Immature natural killer cell (primary cell): Measurements from ENCODE around the gene NODAL. TPM values are rescaled to one million over a fixed set of nuclear protein-coding genes. Genes with fewer than 3 reads are reported as not detected.

Experiments used
- DNase-seq, 3 donors: peaks; one replicate each; pipeline ENCODE4 v3.0.0; 2022; ENCODE audit warnings: mixed read lengths in 1 of 3
- H3K27ac Mint-ChIP-seq, 6 donors: one replicate each; pipeline ENCODE4 v1.8.0; 2020; ENCODE audit warnings: mixed read lengths in 6 of 6, mild to moderate bottlenecking in 5 of 6, inconsistent platforms in 4 of 6, moderate library complexity in 3 of 6
- H3K27me3 Mint-ChIP-seq, 3 donors: one replicate each; pipeline ENCODE4 v1.8.0; 2020 to 2021; ENCODE audit warnings: low read depth in 3 of 3, mild to moderate bottlenecking in 3 of 3, mixed read lengths in 3 of 3, moderate library complexity in 3 of 3, inconsistent platforms in 1 of 3
- H3K36me3 Mint-ChIP-seq, 3 donors: one replicate each; pipeline ENCODE4 v1.8.0; 2020; ENCODE audit warnings: mixed read lengths in 3 of 3, inconsistent platforms in 2 of 3, mild to moderate bottlenecking in 2 of 3
- H3K4me1 Mint-ChIP-seq, 2 donors: one replicate each; pipeline ENCODE4 v1.8.0; 2020; ENCODE audit warnings: inconsistent platforms in 2 of 2, mild to moderate bottlenecking in 2 of 2, mixed read lengths in 2 of 2, moderate library complexity in 1 of 2
- H3K4me3 Mint-ChIP-seq, 5 donors: one replicate each; pipeline ENCODE4 v1.8.0; 2020; ENCODE audit warnings: mild to moderate bottlenecking in 5 of 5, mixed read lengths in 5 of 5, inconsistent platforms in 3 of 5, moderate library complexity in 3 of 5
- H3K9me3 Mint-ChIP-seq, 6 donors: one replicate each; pipeline ENCODE4 v1.8.0; 2020; ENCODE audit warnings: mild to moderate bottlenecking in 6 of 6, mixed read lengths in 6 of 6, inconsistent platforms in 4 of 6, moderate library complexity in 3 of 6
- polyA plus RNA-seq, 3 donors: library from polyadenylated mRNA; unstranded; fragments of 300-500 nt; fragmentation: Illumina TruSeq; gene quantifications; one replicate each; pipeline ENCODE4 v1.2.3, GENCODE V29; 2021

Gene NODAL
- polyA plus RNA-seq, 3 donors from 2014 or later: not detected

DNA sequence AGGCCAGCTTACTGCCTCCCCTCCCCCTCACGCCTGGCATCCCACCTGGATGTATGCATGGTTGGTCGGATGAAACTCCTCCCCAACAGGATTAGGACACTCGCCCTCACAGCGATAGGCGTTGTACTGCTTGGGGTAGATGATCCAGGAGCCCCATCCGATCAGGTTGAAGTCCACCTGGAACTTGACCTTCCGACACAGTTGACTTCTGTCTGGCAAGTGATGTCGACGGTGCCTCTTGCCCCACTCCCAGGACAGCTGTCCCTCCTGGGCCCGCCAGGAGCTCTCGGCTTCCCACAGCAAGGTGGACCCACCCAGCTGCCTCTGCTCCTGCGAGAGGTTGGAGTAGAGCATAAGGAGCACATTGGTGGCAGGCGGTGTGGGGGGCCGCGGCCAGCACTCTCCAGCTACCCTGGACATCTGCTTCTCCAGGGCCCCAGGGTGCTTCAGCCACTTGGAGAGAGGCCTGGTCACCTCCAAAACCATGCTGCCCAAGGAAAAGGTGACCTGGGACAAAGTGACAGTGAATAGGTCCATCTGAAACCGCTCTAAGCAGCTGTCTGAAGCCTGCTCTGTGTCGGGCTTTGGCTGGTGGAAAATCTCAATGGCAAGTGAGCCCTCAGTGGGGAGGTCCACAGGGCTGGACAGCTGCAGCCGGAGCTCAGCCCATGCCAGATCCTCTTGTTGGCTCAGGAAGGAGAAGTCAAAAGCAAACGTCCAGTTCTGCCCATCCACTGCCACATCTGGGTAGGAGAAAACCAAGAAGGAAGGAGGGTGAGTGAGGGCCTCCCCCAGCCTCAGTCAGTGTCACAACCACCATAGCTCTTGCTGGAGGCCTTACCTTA, 6.0 kb downstream of the NODAL start:
- Mint-ChIP-seq H3K27me3 (peaks cover 3 to 6% (median 5%) of the 10 kb centered on the region in 3 donors), H3K9me3 (no peaks in the 10 kb centered on the region), H3K4me1 (peaks cover 22 to 24% of the 10 kb centered on the region in 2 donors), H3K27ac (no peak overlapping the region), H3K36me3 (peaks cover 0 to 6% (median 0%) of the 10 kb centered on the region in 3 donors), H3K4me3 (no peak overlapping the region)
- no peak for DNase-seq

DNA sequence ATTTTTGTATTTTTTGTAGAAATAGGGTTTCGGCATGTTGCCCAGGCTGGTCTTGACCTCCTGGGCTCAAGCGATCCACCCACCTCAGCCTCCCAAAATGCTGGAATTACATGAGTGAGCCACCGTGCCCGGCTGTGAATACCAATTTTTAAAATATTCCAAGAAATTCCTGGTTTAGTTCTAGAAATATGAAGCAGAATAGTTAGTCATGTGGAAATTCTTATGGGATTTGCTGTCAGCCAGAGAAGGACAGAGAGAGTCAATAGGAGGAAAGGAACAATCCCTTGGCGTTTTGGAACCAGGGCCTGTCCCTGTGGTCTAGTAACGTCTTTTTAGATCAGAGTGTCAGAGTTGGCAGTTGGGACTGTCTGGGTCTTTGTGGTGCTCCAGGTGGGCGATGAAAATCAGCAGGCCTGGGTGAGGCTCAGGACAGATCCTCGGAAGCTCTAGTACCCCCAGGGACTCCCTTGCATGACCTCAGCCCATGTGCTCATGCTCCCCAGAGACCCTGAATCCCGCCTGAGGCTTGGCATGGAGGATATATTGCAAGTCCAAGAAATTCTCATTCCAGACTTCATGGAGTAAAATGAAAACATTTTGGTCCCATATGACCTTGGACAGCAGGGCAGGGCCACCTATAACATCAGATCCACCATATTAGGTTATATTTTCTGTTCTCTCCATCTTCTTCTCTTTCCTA, 7.8 kb downstream of the NODAL start:
- Mint-ChIP-seq H3K27me3 (no peaks in the 10 kb centered on the region), H3K4me3 (peak overlapping the region in 1 of 5 donors; percentile 10), H3K4me1 (peaks cover 22 to 23% of the 10 kb centered on the region in 2 donors), H3K27ac (peak overlapping the region in 1 of 6 donors; percentile 48), H3K36me3 (peaks cover 0 to 6% (median 4%) of the 10 kb centered on the region in 3 donors), H3K9me3 (no peaks in the 10 kb centered on the region)
- DNase-seq: no peak

DNA sequence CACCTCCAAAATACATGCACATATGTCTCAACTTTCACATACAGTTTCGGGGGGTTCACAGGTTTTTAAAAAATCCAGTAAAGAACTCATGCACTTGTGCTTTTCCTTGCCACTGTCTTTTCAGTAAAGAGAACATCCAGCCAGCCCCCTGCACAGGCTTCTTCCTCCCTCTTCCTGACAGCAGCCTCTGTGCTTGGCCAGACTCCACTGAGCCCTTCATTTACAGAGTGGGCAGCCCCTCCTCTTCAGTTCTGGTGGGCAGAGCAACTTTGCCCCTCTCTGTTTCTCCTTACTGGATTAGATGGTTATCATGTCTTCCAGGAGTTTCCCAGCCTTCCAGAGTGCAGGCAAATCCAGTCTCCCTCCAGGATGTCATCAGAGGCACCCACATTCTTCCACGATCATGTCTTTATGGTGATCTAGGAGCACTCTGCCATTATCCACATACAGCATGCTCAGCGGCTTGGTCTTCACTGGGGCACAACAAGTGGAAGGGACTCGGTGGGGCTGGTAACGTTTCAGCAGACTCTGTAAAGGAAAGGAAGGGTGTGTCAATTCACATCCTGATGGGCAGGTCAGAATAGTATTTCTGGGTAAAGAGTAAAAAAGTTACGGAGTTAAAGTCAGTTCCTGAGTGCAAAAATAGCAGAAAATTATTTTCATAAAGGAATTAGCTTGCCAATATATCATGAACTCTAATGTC, 8.8 kb downstream of the NODAL start:
- H3K4me1 Mint-ChIP-seq: peaks cover 22 to 23% of the 10 kb centered on the region in 2 donors
- no peaks in the 10 kb centered on the region for H3K9me3 Mint-ChIP-seq
- H3K36me3 Mint-ChIP-seq: peaks cover 0 to 9% (median 9%) of the 10 kb centered on the region in 3 donors
- no peaks in the 10 kb centered on the region for H3K27me3 Mint-ChIP-seq
- H3K4me3 Mint-ChIP-seq: peak overlapping the region; percentile 15 to 74 (median 50)
- DNase-seq: no peak
- peak overlapping the region in 5 of 6 donors; percentile 21 to 81 (median 67) for H3K27ac Mint-ChIP-seq

DNA sequence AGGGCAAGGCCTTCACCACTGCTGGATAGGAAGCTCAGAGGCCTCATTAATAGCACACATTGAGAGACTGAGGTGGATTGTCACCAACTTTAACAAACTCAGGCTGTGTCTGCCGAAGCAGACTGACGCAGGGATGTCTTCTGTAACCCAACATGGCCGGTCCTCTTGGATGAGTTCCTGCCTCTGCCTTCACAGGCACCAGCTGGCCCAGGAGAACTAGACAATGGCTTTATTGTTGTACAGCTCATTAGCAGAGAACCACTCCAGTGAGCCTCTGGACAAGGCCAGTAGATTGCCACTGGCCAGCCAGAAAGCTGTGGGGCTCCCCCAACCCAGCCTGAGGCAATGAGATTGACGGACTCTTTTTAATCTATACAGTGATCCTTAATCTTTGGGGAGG, 9.4 kb downstream of the NODAL start:
- H3K4me3 Mint-ChIP-seq: peak overlapping the region in 1 of 5 donors; percentile 74
- H3K4me1 Mint-ChIP-seq: peaks cover 22 to 23% of the 10 kb centered on the region in 2 donors
- no peaks in the 10 kb centered on the region for H3K9me3 Mint-ChIP-seq
- H3K36me3 Mint-ChIP-seq: peaks cover under 1 to 9% (median 9%) of the 10 kb centered on the region in 3 donors
- no peak for DNase-seq
- H3K27me3 Mint-ChIP-seq: no peaks in the 10 kb centered on the region
- H3K27ac Mint-ChIP-seq: no peak overlapping the region

DNA sequence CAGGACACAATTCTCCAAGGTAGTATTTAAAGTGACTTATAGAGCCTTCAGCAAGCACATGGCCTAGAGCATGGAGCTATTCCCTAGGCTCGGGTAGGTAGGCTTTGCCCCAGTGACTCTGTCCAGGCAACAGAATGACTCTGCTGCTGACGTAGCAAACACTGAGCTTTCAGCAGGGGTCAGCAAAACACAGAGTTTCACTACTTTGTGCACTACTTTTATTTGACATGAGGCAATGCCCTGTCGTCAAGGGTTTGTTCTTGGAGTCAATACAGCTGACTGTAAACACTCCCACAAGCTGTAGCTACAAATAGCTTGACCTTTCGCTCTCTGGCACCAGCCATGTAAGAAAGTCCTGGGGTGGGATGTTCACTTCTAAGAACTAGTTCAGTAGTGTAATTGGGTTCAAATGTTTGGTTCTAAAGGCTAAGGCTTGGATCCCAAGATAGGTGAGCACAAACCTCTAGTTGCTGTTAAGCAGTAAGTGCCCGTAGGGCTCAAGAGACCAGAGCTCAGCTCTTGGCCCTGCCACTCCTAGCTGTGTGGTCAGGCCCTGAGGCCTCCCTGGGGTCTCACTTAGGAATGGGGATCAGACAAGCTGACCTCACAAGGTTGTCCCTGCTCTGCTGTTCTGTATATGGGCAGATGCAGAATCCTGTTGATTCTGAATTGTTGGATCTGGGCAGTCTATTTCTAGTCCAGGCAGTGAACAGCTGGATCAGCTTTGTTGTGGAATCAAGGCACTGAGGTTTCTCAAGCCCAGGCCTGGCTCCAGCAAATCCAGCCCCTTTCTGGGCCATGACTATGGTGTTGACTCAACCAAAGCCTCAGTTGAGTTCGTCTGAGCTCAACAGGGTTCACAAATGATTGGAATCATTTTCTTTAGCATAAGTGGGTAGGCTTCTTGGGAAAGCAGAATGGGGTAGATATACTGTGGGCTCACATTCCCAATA, 10.7 kb downstream of the NODAL start:
- no peak for DNase-seq
- peaks cover 22 to 23% of the 10 kb centered on the region in 2 donors for H3K4me1 Mint-ChIP-seq
- peaks cover 3 to 9% (median 7%) of the 10 kb centered on the region in 3 donors for H3K36me3 Mint-ChIP-seq
- H3K27me3 Mint-ChIP-seq: no peaks in the 10 kb centered on the region
- no peaks in the 10 kb centered on the region for H3K9me3 Mint-ChIP-seq
- H3K27ac Mint-ChIP-seq: peak overlapping the region in 1 of 6 donors; percentile 39
- no peak overlapping the region for H3K4me3 Mint-ChIP-seq

DNA sequence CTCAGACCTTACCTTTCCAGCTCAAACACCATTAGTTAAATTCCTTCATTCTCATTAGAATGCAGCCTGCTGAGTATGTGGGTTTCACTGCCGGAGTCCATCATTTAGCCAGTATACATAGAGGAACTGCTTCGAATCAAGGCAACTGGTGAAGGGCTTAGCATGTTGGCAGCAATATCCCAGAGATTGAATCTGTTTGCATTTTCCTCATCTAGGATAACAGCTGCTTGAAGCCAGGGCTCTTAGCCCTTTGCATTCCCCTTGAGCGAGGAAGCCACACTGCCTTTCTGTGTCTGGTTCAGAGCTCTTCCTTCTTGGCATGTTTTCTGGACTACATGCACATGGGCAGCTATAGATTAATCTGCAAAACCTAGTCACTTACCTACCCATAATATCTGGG, 14.7 kb downstream of the NODAL start:
- H3K27ac Mint-ChIP-seq: no peak overlapping the region
- H3K9me3 Mint-ChIP-seq: no peaks in the 10 kb centered on the region
- peaks cover 13 to 44% (median 30%) of the 10 kb centered on the region in 3 donors for H3K36me3 Mint-ChIP-seq
- DNase-seq: no peak
- peaks cover 2% of the 10 kb centered on the region in 2 donors for H3K4me1 Mint-ChIP-seq
- H3K4me3 Mint-ChIP-seq: no peak overlapping the region
- H3K27me3 Mint-ChIP-seq: no peaks in the 10 kb centered on the region

DNA sequence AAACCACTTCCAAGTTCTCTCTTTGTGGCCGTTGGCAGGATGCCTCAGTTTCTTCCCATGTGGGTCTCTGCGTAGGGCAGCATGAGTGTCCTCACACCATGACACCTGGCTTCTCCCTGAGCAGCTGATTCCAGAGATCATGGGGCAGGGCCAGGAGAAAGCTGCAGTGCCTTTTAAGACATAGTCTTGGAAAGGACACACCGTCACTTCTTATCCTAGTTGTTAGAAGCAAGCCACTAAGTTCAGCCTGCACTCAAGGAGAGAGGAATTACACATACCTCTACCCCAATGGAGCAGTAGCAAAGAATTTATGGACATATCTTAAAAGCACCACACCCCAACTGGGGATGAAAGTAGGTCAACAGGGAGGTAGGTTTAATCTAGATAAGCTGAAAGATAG, 16.4 kb downstream of the NODAL start:
- Mint-ChIP-seq H3K27me3 (no peaks in the 10 kb centered on the region), H3K9me3 (no peaks in the 10 kb centered on the region), H3K27ac (peak overlapping the region in 2 of 6 donors; percentile 4 to 61), H3K4me3 (no peak overlapping the region), H3K36me3 (peaks cover 13 to 55% (median 30%) of the 10 kb centered on the region in 3 donors), H3K4me1 (peaks cover 0 to 1% of the 10 kb centered on the region in 2 donors)
- DNase-seq: no peak

DNA sequence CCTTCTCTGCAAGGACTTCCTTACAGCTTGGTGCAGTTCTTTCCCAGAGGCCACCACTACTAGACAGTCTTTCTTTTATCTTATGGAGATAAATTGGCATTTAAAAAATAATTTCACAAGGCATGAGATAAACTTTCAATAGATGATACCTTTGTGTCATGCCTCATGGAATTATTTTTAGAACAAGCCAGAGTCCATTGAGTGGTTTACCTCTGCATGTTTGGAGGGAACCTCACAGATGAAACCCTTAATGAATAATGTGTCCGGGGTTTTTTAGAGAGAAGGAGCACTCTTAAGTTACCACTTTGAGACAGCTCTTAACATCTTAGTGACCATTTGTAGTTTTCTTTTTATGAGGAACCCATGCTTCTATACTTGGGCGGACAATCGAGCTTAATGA, 17.2 kb downstream of the NODAL start:
- no peak overlapping the region for H3K4me3 Mint-ChIP-seq
- peaks cover 3 to 5% of the 10 kb centered on the region in 2 donors for H3K4me1 Mint-ChIP-seq
- DNase-seq: no peak
- H3K27me3 Mint-ChIP-seq: no peaks in the 10 kb centered on the region
- peak overlapping the region in 2 of 6 donors; percentile 30 to 45 for H3K27ac Mint-ChIP-seq
- H3K36me3 Mint-ChIP-seq: peaks cover 13 to 59% (median 36%) of the 10 kb centered on the region in 3 donors
- no peaks in the 10 kb centered on the region for H3K9me3 Mint-ChIP-seq

DNA sequence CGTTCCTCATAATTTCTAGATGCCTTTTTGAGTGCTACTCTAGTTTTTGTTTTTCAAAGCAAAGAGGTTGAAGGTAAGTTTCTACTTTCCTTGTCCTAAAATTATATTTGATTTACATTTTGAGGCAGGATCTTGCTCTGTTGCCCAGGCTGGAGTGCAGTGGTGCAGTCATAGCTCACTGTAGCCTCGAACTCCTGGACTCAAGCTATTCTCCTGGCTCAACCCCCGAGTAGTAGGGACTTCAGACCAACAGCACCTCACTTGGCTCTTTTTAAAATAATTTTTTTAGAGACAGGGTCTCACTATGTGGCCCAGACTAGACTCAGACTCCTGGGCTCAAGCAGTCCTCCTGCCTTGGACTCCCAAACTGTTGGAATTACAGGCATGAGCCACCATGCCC, 22.8 kb downstream of the NODAL start:
- H3K27ac Mint-ChIP-seq: no peak overlapping the region

DNA sequence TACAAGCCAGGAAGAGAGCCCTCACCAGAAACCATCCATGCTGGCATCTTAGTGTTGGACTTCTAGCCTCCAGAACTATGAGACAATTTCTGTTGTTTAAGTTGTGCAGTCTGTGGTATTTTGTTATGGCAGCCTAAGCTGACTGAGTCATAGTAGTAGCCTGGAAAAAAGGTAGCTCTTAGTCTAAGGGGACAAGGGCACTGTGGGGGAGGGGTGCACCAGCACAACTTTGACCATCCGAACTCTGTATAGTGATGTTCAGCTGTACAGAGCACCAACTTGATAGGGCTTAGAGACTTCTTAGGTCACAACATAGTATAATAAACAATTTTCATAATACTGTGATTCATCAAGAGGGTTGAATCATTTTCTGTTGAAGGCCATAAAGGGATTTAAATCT, 23.3 kb downstream of the NODAL start:
- no peak overlapping the region for H3K4me3 Mint-ChIP-seq
- no peaks in the 10 kb centered on the region for H3K27me3 Mint-ChIP-seq
- H3K4me1 Mint-ChIP-seq: peaks cover 36 to 53% of the 10 kb centered on the region in 2 donors
- DNase-seq: no peak
- peaks cover 6 to 34% (median 16%) of the 10 kb centered on the region in 3 donors for H3K36me3 Mint-ChIP-seq
- peak overlapping the region in 1 of 6 donors; percentile 39 for H3K27ac Mint-ChIP-seq
- H3K9me3 Mint-ChIP-seq: no peaks in the 10 kb centered on the region

More for the DNA sequence above, 22.8 kb downstream of the NODAL start:
- Mint-ChIP-seq H3K27me3 (no peaks in the 10 kb centered on the region), H3K4me1 (peaks cover 35 to 49% of the 10 kb centered on the region in 2 donors), H3K9me3 (no peaks in the 10 kb centered on the region), H3K4me3 (no peak overlapping the region), H3K36me3 (peaks cover 7 to 39% (median 20%) of the 10 kb centered on the region in 3 donors)
- DNase-seq: no peak

DNA sequence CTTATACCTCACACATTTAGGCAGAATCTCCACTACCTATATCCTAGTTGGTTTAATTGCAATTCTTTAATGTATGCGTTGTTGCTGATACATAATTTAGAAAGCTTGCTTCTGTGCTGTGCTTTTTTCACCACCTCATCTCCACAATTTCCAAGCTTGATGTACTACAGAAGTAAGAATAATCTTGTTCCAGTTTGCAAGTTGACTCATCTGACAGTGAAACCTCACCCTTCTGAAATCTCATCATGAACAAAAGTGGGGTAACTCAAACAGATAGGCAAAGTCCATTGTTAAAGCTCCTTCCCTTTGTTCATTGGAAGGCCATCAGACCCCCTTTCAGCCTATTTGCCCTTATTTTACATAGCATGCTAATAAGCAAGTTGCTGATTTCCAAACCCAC, 23.9 kb downstream of the NODAL start:
- H3K27me3 Mint-ChIP-seq: no peaks in the 10 kb centered on the region
- no peak for DNase-seq
- peak overlapping the region in 2 of 6 donors; percentile 9 to 39 for H3K27ac Mint-ChIP-seq
- H3K36me3 Mint-ChIP-seq: peaks cover 0 to 27% (median 10%) of the 10 kb centered on the region in 3 donors
- H3K9me3 Mint-ChIP-seq: no peaks in the 10 kb centered on the region
- H3K4me3 Mint-ChIP-seq: no peak overlapping the region
- H3K4me1 Mint-ChIP-seq: peaks cover 40 to 59% of the 10 kb centered on the region in 2 donors

DNA sequence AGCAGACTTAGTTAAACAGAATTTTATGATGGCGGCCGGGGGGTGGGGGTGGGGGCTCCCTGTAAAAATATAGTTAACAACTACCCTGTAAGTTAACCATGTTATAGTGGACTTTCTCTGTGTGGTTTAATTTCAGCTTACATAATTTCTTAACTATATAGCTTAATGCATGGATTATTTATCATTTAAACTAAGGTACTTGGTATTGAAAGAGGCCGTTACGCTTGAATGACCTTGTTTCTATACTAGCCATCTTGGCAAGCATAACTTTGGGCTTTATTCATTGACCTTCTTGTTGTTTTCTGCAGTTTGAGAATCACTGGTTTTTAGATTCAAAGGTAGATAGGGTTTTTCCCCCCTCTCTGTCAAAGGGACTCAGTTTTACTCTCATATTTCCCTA, 29.1 kb downstream of the NODAL start:
- no peak overlapping the region for H3K4me3 Mint-ChIP-seq
- peaks cover 64 to 82% of the 10 kb centered on the region in 2 donors for H3K4me1 Mint-ChIP-seq
- no peak overlapping the region for H3K27ac Mint-ChIP-seq
- no peak for DNase-seq
- no peaks in the 10 kb centered on the region for H3K9me3 Mint-ChIP-seq
- H3K36me3 Mint-ChIP-seq: peaks cover 0 to 5% (median 4%) of the 10 kb centered on the region in 3 donors
- H3K27me3 Mint-ChIP-seq: peaks cover 0 to 2% (median 0%) of the 10 kb centered on the region in 3 donors
